Activated CD8-positive, alpha-beta memory T cell treated with anti-CD3 and anti-CD28 coated beads for 1 hour (primary cell): ENCODE measurements around the gene FLT3.

Source experiments
- DNase-seq, 2 donors: peaks; one replicate each; pipeline ENCODE4 v3.0.0-alpha.2; 2020; ENCODE audit warnings: low read depth in 1 of 2; ENCODE audit errors: extremely low read depth in 1 of 2

FLT3 gene

GRCh38 chr13:27963491-27963890 lies 136.9 kb downstream of the FLT3 start:
- no peak for DNase-seq

- DNase-seq: no peak
Observed at GRCh38 chr13:27962982-27963381, 137.4 kb downstream of the FLT3 start.

GRCh38 chr13:27962128-27962841 lies 138.1 kb downstream of the FLT3 start:
- no peak for DNase-seq

GRCh38 chr13:27961227-27962085 lies 138.9 kb downstream of the FLT3 start:
- no peak for DNase-seq

- DNase-seq: no peak
Observed at GRCh38 chr13:27960362-27961226, 139.8 kb downstream of the FLT3 start.

- DNase-seq: no peak
Observed at GRCh38 chr13:27959976-27960361, 140.4 kb downstream of the FLT3 start.

GRCh38 chr13:27956576-27957300 lies 143.6 kb downstream of the FLT3 start:
- DNase-seq: no peak

GRCh38 chr13:27955014-27955591 lies 145.3 kb downstream of the FLT3 start:
- no peak for DNase-seq

- no peak for DNase-seq
Observed at GRCh38 chr13:27954406-27954851, 145.9 kb downstream of the FLT3 start.

- peak in 1 of 2 donors; percentile 41 for DNase-seq
Observed at GRCh38 chr13:27953676-27954405, 146.5 kb downstream of the FLT3 start.
